Measurements from ENCODE around the gene TRPM5. TPM values are rescaled to one million over a fixed set of nuclear protein-coding genes. Genes with fewer than 3 reads are reported as not detected.

TRPM5 gene
- total RNA-seq, 1 donor from 2014 or later: not detected

DNA sequence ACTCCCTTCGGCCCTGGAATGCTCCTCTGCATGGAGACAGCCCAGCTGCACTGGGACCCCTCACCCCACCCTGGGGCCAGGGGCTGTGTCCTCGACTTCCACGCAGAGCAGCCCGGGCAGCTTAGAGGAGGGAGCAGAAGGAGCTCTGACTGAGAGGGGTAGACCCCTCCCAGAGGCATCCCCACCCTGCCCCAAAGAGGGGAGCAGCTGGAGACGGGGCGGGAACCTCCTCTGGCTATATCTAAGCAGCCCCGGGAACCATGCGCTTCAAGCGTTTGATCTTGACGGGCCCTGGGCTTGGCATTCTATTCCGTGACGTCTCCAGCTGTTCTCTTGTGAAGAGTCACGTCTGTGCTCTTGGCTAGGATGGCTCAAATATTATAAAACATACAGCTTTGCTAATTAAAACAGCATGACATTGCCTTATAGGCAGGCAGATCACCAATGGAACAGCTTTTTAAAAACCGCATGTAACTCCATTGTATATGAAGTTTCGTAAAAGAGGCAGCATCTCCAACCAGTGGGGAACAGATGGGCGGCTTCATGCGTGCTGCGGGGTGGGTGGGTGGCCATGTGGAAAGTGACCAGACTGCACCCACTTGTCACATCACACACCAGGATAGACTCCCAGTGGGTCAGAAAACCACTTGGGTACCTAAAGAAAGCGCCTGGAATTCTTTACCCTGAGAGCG is 8.2 kb upstream of the TRPM5 start:
- no peak for DNase-seq (ENCODE audit: low read depth in 2 of 2)

DNA sequence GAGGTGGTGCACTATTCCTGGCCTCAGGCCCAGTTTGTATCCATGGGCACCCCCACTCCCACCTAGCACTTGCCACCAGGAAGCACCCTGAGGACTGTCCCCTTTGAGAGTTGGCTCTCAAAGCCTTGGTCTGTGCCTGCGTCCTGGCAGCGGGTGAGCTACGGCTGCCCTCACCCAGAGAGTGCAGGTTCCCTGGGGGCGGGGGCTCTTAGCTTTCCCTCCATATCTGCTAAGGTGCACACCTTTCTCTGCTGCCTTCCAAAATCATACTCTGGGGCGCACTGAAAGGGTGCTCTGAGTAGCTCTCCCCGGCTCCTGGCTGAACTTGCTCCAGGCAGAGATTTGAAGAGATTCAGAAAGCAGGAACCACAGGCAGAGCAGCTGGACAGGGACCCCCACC is 7.6 kb upstream of the TRPM5 start:
- DNase-seq (ENCODE audit: low read depth in 2 of 2): no peak

DNA sequence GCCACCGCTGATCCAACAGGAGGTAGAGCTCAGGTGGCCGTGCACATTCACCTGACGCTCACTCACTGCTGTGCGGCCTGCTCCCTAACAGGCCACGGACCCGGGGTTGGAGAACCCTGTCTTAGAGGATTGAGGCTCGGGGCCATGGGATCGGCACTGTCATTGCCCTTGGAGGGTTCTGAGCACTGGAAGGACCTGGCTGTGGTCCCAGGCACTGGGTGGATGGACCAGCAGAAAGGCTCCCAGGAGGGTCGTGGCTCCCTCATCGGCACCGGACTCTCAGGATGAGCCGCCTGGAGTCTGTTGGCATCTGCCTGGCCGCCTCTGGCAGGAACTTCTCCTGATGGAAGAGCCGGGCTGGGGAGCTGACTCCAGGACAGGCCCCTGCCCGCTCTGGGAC is 7.0 kb upstream of the TRPM5 start:
- DNase-seq (ENCODE audit: low read depth in 2 of 2): no peak

DNA sequence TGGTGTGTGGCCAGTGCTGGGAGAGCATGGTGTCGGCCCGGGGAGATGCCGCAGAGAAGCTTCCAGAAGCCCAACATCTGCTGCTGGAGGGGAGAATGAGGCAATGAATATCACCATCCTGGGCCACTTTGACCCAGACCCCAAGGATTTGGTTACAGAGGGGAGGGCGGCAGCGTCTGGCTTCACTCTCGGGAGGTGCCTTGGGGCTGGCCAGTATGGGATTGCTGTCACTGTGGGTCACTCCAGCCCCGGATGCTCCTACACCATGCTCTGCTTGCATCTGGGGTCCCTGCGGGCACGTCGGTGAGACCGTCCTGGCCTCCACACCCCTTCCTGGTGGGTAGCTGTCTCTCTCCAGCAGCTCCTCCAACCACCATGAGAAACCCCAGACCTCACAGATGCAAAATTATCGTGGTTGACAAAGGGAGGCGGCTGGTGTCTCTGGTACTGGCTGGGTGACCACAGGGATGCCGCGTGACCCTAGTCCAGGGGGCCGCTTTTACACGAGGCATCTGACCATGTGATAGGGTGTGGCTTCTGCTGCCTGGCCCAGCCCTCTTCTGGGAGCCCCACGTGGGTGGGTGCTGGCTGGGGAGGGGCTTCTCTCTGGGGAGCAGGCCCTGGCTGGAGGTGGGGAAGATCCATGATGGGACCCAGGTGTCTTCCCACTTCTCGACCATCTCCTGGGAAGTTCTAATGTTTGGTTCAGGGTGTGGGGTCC is 6.2 kb upstream of the TRPM5 start:
- no peak for DNase-seq (ENCODE audit: low read depth in 2 of 2)

DNA sequence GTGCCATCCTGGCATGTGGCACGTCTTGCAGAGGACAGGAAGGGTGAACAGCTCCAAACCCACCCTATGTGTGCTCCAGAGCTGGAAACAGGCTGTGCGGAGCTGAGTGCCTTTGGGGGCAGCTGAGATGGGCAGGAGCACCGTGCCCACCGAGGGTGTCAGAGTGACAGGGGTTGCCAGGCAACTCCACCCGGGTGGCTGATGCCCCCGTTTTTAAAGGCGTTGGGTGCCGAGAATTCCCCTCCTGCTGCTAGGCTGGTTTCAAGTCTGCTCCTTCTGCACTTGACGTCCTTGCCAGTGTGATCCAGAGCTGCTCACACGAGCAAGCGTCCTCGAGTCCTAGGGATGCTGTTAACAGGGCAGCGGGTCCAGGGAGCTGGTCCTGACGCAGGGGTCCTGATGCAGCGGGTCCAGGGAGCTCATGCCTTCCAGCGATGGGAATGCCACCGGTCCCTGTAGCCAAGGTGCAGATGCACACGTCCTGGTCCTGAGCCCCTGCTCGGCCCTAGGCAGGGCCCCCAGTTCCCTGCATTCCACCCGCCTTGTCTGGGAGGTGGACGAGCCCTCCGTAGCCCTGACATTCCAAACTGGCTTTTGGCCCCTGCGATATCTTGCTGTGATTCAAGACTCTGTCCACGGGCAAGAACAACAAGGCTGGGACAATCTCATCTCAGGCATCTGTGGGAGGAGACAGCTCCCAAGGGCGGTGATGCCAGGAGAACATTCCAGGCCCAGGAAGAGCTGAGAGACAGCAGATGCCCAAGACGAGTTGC is 5.4 kb upstream of the TRPM5 start:
- no peak for DNase-seq (ENCODE audit: low read depth in 2 of 2)

DNA sequence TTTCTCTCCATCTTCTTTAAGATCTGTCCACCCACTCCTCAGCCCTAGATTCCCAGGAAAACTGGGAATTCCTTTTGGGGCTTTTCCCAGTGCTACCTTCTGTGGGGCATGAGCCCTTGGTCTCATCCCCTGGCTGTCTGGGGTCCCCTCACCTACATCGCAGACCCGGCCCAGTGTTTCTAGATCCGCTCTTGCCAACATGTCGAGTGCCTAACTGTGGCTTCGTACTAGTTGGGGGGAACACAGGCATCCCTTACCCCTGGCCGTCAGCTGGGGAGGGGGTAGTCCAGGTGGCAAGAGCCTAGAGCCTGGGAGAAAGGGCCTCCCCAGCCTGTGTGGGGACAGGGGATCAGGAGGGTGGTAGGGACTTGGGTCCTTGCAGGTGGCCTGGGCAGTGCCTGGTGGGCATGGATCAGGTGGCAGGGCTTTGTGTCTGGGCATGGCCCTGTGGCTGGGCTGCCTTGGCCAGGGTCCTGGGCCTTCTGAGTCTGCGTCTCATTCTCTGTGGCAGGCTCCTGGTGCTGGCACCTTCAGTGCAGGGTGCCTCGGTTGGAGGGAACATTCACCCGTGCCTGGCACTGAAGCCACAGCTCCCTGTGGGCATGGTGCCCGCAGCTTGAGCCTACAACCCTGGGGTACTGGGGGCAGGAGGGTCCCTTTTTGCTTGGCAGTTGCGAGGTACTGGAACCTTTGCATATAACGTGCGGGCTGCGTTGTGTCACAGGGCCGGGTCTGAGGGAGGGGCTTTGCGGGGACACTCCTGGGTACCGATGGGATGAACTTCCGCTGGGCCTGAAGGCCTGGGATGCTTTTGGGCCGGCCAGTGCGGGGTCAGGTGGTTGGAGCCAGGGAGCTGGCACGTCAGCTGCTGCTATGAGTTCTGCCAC is 4.6 kb upstream of the TRPM5 start:
- DNase-seq (ENCODE audit: low read depth in 2 of 2): no peak

DNA sequence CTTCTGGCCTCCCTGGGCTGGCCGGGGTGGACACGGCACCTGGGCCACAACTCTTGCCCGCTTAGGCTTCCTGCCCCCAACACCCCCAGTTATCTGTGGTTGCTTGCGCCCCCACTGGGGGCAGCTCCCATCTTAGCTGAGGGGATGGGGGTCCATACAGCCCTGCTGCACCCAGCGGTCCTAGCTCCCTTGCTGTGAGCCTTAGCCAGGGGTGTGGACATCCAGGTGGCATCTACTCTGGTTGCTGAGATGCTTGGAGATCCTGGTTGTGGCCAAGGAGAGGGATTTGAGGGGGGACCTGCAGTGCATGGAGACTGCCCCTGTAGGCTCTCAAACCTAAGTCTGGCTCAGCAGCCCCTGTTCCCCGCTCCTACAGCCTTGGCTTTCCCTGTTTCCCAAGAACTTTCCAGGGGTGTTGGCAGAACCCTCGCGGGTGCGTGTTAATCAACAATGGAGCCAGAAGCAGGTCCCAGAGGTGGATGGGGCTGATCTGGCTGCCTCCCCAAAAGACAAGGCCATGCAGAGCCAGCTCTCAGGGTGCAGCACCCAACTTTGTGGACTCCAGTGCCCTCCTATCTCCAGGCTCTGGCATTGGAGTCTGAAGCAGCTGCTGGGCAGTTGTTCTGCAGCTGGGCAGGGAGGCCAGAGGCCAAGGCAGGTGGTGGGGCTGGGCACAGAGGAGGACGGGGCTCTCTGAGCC is 3.8 kb upstream of the TRPM5 start:
- no peak for DNase-seq (ENCODE audit: low read depth in 2 of 2)

DNA sequence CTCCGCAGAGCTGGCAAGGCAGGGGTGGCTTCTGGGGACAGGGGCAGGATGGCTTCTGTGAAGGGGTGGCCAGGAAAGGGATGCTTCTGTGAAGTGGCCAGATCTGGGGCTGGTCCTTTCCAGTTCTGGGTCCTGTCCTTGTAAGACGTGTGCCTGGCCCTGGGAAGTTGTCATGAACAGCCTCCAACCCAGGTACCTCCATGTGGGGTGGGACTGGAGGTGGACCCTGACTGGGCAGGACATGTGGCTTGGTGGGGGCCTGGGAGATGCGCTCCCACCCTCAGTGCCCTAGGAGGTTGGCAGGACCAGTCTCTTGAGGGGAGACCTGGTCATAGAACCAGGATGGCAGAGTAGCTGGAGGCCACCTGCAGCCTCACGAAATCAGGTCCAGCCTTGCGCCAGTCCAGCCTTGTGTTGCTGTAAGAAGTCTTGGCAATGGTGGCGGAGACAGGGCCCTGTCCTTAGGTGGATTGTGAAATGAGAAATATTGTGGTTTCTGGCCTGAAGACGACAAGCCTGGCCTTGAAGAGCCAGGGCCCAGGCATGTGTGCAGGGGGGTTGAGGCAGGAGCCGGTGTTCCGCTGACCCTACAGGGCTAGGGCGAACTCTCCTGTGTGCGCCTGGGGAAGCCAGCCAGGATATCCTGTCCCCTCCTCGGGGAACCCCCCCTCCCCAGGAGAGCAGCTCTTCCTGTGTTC is 3.1 kb upstream of the TRPM5 start:
- no peak for DNase-seq (ENCODE audit: low read depth in 2 of 2)

DNA sequence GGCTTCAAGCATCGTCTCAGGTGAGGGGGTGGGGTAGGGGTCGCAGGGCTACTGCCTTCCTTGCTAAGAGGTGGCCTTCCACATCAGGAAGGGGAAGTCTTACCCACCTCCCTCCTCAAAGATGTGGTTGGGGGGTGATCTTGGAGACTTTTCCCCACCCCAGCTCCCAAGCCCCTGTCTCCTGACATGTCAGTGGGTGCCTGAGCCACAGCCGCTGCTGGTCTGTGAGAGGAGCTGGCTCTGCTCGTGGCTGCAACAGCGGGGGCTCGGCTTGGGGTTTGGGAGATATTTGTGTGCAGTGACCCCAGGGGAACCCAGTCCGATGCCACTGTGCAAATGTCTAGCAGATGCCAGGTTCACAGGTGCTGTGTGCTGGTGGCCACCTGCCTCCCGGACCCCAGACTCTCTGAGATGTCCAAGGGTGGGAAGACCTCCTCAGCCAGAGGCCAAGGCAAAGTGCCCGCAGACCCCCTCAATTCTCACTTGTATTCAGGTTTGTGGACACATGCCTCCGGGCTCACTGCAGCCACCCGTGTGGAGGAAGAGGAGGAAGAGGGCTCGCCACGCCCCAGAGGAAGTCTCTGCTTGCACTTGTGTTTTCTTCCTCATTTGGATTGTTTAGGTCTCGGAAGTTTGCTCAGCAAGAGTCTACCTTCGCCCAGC is 2.4 kb upstream of the TRPM5 start:
- DNase-seq (ENCODE audit: low read depth in 2 of 2): no peak

DNA sequence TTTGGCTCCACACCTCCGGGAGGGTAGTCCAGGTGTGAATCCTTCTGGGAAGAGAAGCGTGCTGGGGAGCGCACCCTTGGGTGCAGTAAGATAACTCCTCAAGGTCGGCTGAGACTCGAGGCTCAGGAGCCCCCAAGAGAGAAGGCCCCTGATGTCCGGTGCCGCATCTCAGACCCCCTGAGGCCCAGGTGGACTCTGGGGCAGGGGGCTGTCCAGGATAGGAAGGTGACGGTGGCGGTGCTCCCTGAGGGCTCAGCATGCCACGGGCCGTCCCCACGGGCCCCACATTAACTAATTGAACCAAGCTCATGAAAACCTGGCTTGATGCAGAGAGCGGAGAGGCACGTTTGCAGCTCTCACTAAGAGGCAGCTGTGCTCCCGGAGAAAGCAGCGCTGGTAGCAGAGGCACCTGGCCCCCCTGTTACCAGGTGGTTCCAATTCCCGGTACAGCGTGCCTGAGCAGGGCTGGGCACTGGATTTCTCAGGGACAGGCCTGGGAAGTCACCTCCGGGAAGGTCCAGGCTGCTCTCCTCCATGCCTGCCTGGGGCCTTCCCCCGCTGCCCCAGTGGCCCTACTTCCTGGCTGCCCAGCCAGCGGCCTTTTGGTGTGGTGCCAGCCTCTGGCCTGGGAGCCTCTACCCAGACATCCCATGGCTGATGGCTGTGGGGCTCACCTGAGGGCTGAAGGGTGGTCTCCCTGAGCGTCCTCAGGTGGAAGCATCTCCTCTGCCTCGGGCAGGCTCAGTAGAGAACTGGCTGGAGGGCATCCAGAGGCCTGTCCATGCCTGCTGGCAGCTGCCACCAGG is 1.6 kb upstream of the TRPM5 start:
- DNase-seq (ENCODE audit: low read depth in 2 of 2): no peak

DNA sequence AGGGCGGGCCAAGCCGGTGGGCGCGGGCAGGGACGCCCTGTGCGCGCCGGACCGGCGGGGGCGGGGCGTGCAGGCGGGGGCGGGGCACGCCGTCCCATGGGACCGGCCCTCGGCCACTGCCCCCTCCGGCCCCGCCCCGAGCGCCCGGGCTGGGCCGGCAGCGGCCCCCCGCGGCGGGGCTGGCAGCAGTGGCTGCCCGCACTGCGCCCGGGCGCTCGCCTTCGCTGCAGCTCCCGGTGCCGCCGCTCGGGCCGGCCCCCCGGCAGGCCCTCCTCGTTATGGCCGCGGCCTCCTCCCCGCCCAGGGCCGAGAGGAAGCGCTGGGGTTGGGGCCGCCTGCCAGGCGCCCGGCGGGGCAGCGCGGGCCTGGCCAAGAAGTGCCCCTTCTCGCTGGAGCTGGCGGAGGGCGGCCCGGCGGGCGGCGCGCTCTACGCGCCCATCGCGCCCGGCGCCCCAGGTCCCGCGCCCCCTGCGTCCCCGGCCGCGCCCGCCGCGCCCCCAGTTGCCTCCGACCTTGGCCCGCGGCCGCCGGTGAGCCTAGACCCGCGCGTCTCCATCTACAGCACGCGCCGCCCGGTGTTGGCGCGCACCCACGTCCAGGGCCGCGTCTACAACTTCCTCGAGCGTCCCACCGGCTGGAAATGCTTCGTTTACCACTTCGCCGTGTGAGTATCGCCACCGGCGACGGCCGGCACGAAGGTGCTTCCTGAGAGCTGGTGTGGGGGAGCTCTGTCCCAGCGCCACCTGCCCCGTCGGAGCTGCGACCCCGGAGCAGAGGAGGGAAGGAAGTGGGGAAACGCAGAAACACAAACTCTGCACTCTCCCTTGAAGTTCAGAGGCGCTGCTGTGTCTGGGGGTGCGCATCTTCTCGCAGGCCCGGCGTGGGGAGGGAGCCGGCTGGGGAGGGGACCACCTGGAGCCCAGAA is 769 bp upstream of the TRPM5 start, which contains the start of gene KCNQ1:
KCNQ1 (plus strand) TSS at position 188 of the 925 bp plus-strand sequence; CDS start at position 279, 91 bp downstream.
- DNase-seq (ENCODE audit: low read depth in 2 of 2): peak in 1 of 2 donors; percentile 39

DNA sequence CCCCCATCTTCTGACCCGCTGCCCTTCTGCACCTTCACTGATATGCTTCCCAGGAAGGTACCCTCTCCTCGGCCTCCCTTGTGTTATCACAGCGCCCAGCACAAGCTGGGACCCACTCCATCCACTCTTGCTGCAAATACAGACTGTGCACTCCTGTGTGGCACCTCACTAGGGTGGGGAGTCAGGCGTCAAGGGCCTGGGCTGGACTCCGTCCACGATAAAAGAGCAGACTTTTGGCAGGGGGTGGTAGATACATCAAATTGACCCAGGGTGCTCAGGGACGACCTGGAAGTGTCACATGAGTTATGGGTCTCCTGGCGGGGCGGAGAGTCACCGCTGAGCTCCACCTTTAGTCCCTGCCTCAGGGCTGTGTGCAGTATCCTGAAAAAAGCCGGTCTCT is 908 bp downstream of the TRPM5 start:
- DNase-seq (ENCODE audit: low read depth in 2 of 2): no peak

DNA sequence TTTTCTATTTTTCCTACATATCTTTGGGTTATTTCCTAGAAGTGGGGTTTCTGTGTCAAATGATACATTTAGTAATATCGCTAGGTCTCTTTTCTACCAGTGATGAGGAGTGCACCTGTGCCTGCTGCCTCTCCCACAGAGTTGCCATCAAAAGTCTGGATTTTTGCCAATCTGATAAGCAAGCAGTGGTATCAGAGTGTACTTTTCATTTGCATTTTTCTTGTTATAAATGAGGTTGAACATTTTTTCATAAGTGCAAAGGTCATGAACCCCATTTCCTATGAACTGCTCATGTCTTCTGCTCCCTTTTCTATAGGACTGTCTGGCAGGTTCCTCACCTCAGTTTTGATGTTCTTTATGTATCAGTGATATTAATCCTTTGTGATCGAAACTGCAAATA is 1.7 kb downstream of the TRPM5 start:
- no peak for DNase-seq (ENCODE audit: low read depth in 2 of 2)

DNA sequence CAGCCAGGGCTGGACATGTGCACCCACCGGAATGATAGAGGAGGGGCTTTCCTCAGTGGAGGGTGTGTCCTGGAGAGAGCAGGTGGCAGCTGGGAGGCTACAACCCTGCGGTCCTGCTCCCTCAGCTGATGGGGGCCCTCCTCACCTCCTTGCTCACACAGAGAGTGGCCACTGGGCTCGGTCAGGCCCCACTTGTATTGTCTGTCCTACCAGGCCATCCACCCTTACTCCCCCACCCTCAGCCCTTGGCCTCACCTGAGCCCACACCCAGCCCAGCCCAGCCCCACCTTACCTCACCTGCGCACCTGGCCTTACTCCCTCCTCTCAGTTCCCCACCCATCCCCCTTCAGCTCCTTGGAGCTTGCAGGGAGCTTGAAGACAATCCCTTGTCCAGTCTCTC is 3.1 kb downstream of the TRPM5 start:
- no peak for DNase-seq (ENCODE audit: low read depth in 2 of 2)

DNA sequence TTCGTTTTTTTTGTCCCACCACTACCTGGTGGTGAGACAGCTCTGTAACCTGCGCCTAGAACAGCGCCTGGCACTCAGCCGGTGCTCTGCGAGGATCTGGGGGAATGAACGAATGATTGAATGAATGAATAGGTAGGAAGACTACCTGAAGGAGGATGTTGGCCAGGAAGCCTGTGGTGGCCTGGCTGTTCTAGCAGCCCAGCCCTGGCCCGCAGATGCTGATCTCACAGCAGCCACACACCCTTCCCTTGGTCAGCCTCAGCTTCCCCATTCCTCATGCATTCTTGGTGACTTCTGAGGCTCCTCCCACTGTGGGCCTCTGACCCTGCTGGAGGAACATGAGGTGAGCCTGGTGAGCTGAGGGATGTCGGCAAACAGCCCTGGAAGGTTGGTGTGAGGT is 3.7 kb downstream of the TRPM5 start:
- no peak for DNase-seq (ENCODE audit: low read depth in 2 of 2)

DNA sequence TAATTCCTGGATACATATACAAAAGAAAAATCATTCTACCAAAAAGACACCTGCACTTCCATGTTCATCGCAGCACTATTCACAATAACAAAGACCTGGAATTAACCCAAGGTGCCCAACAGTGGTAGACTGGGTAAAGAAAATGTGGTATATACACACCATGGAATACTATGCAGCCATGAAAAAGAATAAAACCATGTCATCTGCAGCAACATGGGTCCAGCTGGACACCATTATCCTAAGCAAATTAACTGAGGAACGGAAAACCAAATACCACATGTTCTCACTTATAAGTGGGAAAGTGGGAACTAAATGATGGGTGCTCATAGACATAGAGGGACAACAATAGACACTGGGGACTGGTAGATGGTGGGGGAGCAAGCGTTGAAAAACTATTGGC is 4.5 kb downstream of the TRPM5 start:
- no peak for DNase-seq (ENCODE audit: low read depth in 2 of 2)

DNA sequence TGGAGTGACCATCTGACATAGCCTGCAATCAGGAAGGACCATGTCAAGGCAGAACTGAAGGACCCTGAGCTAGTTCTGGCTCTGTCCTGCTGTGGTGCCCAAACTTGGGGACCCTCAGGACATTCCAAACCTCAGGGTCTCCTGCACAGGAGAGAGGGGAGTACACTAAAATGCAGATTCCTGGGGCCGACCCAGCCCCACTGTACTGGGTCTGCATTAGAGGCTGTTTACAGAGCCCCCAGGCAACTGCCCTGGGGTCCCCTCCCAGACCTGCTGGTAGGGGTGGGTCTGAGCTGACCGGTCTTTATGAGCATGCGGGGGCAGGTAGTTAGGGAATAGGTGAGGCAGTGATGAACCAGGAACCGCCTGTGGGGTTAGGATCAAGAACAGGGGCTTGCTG is 6.8 kb downstream of the TRPM5 start:
- DNase-seq (ENCODE audit: low read depth in 2 of 2): no peak
